Stimulated activated CD4-positive, alpha-beta T cell treated with anti-CD3 and anti-CD28 coated beads, TNF-alpha, amount 100 ng/mL, for 1 hour (primary cell): Measurements from ENCODE around the gene CFAP300.

ENCODE experiments used
- DNase-seq, 3 donors: peaks; one replicate each; pipeline ENCODE4 v3.0.0-alpha.2; 2020; ENCODE audit warnings: low read depth in 3 of 3, low spot score in 1 of 3

The CFAP300 gene

GRCh38 chr11:102119997-102120396 lies 72.8 kb downstream of the CFAP300 start:
- DNase-seq = no peak

GRCh38 chr11:102120437-102120973 lies 73.3 kb downstream of the CFAP300 start:
- DNase-seq = no peak

- DNase-seq = no peak
These were observed 74.1 kb downstream of the CFAP300 start for GRCh38 chr11:102121329-102121728.
